GM19238 (cell line): ENCODE results near the gene TSSK3.

Experiments
- DNase-seq: peaks from one replicate; pipeline ENCODE4 v3.0.0; 2011; ENCODE audit warnings: low spot score; ENCODE audit not compliant: insufficient read length

Gene TSSK3

GRCh38 chr1:32362474-32363313 is at the start of gene TSSK3, which contains the start of gene FAM229A:
TSSK3 (plus strand) TSS chr1:32362539; CDS start chr1:32362702, 163 bp downstream.
FAM229A (minus strand) TSS chr1:32362485; CDS start chr1:32362091, 394 bp downstream.
- DNase-seq = no peak

- DNase-seq = no peak
These were observed 45.4 kb upstream of the TSSK3 start for GRCh38 chr1:32316903-32317277.

GRCh38 chr1:32318127-32318869 is 44.0 kb upstream of the TSSK3 start:
- DNase-seq = no peak

- no peak for DNase-seq
These were observed 40.5 kb upstream of the TSSK3 start for GRCh38 chr1:32321712-32322291.

- DNase-seq = no peak
These were observed 35.1 kb upstream of the TSSK3 start for GRCh38 chr1:32327204-32327603.

GRCh38 chr1:32329931-32330466 is 32.3 kb upstream of the TSSK3 start:
- no peak for DNase-seq

- DNase-seq = no peak
These were observed 31.7 kb upstream of the TSSK3 start for GRCh38 chr1:32330558-32331151.

GRCh38 chr1:32331549-32331948 is 30.8 kb upstream of the TSSK3 start:
- no peak for DNase-seq

GRCh38 chr1:32332290-32333079 is 29.9 kb upstream of the TSSK3 start:
- no peak for DNase-seq

GRCh38 chr1:32333251-32333963 is 28.9 kb upstream of the TSSK3 start:
- no peak for DNase-seq

- DNase-seq = no peak
These were observed 28.0 kb upstream of the TSSK3 start for GRCh38 chr1:32334274-32334861.

- peak; percentile 59 for DNase-seq
These were observed 27.3 kb upstream of the TSSK3 start for GRCh38 chr1:32334864-32335534.

GRCh38 chr1:32335535-32335789 is 26.9 kb upstream of the TSSK3 start:
- no peak for DNase-seq

- peak; percentile 73 for DNase-seq
These were observed 26.3 kb upstream of the TSSK3 start, which contains the start of gene MARCKSL1 for GRCh38 chr1:32335790-32336590. MARCKSL1 (minus strand) TSS chr1:32336233; CDS start chr1:32336033, 200 bp downstream.

- no peak for DNase-seq
These were observed 25.8 kb upstream of the TSSK3 start for GRCh38 chr1:32336591-32336932.

- peak; percentile 52 for DNase-seq
These were observed 25.2 kb upstream of the TSSK3 start for GRCh38 chr1:32336963-32337675.

GRCh38 chr1:32337855-32338636 is 24.3 kb upstream of the TSSK3 start:
- no peak for DNase-seq
